Fibroblast of pulmonary artery (primary cell): ENCODE data around the gene PTDSS2.
A peak's percentile ranks its signal among the peaks of the same experiment; 100 is the strongest.

Source experiments
- DNase-seq: peaks from one replicate; pipeline ENCODE4 v3.0.0-alpha.2; 2010; ENCODE audit warnings: low read depth
- H3K4me3 ChIP-seq: replicated peaks from 2 replicates; pipeline ENCODE4 v1.5.1; 2011; ENCODE audit warnings: low read depth, mild to moderate bottlenecking, control low read depth, low read length, moderate library complexity
- TF ChIP-seq, protein P1 (sequence below): IDR thresholded peaks from 2 replicates; pipeline ENCODE4 v1.5.1; 2011; ENCODE audit warnings: mild to moderate bottlenecking, control low read depth, low read length, inconsistent platforms; ENCODE audit errors: missing control alignments

Gene PTDSS2

DNA sequence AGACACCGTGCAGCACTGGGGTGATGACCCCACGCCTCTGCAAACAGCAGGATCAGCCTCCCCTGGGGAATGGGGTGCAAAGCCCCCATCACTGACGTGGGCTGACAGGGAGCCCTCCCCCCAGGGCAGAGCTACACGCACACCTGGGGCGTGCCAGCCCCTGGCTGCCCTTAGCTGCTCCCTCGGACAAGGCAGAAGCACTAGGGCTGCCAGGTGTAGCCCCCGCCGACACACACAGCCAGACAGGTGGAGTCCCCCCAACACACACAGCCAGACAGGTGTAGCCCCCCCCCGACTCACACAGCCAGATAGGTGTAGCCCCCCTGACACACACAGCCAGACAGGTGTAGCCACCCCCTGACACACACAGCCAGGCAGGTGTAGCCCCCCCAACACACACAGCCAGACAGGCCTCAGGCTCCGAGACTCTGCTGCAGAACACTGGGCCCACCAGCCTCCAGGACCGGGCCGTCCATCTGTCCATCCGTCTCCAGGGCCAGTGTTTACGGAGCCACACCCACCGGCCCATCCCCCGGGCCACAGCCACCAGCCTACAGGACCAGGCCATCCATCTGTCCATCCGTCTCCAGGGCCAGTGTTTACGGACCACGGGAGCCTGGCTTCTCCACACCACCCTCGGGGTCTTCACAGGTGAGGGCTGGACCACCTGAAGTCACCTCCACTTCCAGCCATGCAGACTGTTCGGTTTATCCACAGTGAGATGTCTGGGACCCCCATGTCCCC is 11.8 kb upstream of the PTDSS2 start:
- DNase-seq, result no peak

DNA sequence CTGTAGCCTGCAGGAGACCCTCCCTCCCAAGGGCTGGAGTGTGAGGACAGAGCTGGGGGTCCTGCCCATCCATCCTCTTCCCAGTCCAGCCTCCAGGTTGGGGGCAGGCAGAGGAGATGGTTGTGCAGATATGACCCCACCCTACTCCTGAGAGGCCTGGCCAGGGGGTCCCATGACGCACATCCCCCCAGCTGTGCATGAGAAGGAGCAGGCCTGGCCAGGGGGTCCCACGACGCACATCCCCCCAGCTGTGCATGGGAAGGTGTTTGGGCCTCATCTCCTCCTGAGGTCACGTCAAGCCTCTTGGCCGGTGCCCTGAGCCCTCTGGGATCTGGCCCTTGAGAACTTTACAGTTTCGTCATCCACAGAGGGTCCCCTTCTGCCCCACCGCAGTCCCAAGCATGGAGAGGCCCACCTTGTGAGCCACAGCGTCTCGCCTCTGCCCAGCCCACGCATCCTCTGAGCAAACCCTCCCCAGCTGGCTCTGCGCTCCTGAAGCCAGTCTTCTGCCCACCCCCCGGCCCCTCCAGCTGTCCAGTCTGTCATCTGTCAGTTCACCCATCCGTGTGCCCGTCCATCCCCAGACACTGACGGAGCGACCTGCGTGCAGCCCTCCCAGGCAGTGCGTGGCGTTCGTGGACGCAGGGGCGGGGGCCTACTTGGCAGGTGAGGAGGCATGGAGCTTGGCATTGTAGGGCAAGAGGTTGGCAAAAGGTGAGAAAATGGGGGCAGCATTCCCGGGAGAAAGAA is 10.6 kb upstream of the PTDSS2 start:
- DNase-seq, result no peak
- H3K4me3 ChIP-seq, result no peak overlapping the region
- TF ChIP-seq, protein P1, sequence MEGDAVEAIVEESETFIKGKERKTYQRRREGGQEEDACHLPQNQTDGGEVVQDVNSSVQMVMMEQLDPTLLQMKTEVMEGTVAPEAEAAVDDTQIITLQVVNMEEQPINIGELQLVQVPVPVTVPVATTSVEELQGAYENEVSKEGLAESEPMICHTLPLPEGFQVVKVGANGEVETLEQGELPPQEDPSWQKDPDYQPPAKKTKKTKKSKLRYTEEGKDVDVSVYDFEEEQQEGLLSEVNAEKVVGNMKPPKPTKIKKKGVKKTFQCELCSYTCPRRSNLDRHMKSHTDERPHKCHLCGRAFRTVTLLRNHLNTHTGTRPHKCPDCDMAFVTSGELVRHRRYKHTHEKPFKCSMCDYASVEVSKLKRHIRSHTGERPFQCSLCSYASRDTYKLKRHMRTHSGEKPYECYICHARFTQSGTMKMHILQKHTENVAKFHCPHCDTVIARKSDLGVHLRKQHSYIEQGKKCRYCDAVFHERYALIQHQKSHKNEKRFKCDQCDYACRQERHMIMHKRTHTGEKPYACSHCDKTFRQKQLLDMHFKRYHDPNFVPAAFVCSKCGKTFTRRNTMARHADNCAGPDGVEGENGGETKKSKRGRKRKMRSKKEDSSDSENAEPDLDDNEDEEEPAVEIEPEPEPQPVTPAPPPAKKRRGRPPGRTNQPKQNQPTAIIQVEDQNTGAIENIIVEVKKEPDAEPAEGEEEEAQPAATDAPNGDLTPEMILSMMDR, result no peak

More for the DNA sequence above, 11.8 kb upstream of the PTDSS2 start:
- H3K4me3 ChIP-seq, result no peak overlapping the region
- TF ChIP-seq, protein P1, result no peak

DNA sequence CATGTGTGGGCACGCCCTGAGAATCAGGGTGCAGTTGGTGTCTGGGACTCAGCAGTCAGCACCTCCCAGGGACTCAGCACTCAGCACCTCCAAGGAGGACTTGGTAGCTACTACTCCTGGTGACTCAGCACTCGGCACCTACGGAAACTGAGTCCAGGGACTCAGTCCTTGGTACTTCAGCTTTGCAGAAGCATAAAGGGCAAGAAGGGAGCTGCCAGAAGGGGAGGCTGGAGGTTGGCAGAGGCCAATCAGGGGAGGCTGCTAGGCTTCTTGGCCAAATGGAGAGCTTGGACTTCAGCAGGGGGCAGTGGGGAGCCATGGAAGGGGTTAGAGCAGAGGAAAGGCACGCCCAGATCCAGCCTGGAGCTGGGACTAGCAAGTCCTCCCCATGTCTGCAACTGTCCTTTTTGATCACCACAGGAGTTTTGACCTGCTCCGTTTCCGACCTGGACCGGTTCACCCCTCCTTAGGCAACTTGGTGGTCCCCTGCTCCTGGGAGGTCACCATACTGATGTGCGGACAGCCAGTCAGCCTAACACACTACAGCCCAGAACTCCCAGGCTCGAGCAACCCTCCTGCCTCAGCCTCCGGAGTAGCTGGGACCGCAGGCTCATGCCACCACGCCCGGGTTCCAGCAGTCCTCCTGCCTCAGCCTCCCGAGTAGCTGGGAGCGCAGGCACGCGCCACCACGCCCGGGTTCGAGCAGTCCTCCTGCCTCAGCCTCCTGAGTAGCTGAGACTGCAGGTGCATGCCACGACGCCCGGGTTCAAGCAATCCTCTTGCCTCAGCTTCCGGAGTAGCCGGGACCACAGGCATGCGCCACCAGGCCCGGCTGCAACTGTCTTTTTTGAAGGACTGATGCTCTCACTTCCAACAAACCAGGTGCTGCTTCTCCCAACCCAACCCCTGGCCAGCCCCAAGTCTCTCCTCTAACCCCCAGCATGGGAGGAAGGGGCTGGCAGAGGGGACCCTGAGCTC is 9.7 kb upstream of the PTDSS2 start:
- peak; percentile 45 for DNase-seq
- no peak overlapping the region for H3K4me3 ChIP-seq
- TF ChIP-seq, protein P1, result peak; percentile 37

DNA sequence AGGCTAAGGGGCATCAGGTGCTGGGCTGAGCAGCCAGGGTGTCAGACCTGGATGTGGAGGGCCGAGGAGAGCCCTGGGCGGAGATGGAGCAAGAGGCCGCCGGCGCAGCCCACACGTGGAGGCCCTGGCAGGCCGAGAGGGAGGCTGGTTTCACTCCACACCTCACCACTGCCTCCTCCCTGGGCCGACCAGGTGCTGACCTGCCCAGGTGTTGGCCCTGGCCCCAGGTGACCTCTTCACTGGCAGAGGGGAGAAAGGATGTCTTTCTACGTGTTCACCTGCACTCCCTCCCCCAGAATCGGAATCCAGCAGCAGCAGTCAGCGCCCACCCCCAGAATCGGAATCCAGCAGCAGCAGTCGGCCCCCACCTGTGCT is 9.0 kb upstream of the PTDSS2 start:
- no peak for DNase-seq
- TF ChIP-seq, protein P1, result no peak
- no peak overlapping the region for H3K4me3 ChIP-seq

DNA sequence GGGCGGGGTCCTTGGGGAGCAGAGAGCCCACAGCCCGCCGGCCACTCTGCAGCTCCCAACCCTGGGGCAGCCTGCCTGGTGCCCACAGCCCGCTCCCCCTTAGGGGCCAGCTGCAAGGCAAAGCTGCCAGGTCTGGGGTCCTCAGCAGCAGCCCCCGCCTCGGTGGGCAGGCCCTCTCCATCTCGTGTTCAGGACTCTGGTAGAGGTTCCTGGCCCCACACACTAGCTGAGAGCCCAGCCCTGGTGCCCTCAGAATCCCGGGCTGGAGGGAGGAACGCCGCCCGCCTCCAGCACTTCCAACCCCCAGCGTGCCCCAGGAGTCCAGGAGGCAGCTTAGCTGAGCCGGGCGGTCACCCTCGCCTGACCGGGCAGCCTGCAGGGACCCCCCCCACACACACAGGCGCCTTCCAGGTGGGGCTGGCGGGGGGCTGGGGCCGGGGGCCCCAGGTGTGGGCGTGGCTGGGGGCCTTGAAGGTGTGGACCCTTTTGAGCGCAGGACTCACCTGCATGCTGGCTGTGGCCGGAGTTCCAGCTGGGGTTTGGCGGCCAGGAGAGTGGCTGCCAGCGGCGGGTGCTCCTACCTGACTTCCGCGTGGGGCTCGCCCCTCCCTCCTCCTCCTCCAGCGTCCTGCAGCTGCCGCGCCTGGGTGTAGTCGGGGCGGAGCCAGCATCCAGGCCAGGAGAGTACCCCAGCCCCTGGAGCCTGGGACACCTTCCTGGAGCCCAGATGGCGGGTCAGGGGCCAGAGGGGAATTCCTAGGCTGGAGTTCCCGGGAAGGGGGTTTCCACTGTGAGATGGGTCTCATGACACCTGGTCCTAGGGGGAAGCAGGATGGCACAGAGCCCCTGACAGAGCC is 8.4 kb upstream of the PTDSS2 start, which contains the start of gene ANO9:
ANO9 (minus strand) TSS at position 594 of the 857 bp plus-strand sequence; CDS start at position 509, 85 bp downstream.
- H3K4me3 ChIP-seq, result no peak within 1 kb of the TSS
- DNase-seq, result no peak
- TF ChIP-seq, protein P1, result no peak
